Colon (tissue), 2 donors: ENCODE data around the gene PABPN1.

Experiments used
- FAIRE-seq: peaks from 2 replicates; lab custom pipeline; 2012; peaks lifted over from hg19 to GRCh38; lab: Jason Lieb, UNC
- donor health status: control.
- donor health status: control.

The PABPN1 gene

DNA sequence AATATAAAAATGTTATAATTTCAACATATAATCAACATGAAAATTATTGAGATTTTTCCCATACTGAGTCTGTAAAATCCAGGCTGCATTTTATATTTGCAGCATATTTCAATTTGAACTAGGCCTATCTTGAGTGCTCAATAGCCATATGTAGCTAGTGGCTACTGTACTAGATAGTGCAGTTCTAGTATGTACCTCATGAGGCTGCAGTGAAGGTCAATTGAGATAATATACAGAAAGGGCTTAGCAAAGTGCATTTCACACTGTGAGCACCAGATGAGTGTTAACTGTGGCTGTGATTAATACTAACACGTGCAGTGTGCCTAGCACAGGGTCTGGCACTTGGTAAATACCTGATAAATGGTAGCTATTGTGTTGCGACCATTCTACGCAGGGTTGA lies 36.8 kb downstream of the PABPN1 start:
- no peak for FAIRE-seq

GRCh38 chr14:23358553-23359166 lies 37.4 kb downstream of the PABPN1 start:
- no peak for FAIRE-seq

DNA sequence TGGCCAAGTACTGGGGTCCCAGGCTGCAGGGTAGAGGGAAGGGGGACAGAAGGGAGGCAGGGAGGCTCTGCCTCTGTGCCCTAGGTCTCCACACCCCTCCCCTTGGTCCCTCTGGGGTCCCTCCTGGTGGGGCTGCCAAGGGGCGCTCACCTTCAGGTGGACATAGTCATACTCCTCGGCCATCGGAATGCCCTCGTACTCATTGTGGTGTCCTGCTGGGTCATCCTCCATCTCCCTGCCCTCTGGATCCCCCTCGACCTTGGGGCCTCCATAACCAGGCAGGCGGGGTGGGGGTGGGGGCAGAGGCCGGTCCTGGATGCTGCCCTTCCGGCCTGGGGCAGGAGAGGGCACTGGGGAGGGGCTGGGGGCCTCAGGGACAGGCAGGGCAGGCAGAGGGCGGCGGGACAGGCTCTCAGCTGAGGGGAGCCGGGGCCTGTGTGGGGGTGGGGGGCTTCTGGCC lies 37.9 kb downstream of the PABPN1 start:
- no peak for FAIRE-seq

DNA sequence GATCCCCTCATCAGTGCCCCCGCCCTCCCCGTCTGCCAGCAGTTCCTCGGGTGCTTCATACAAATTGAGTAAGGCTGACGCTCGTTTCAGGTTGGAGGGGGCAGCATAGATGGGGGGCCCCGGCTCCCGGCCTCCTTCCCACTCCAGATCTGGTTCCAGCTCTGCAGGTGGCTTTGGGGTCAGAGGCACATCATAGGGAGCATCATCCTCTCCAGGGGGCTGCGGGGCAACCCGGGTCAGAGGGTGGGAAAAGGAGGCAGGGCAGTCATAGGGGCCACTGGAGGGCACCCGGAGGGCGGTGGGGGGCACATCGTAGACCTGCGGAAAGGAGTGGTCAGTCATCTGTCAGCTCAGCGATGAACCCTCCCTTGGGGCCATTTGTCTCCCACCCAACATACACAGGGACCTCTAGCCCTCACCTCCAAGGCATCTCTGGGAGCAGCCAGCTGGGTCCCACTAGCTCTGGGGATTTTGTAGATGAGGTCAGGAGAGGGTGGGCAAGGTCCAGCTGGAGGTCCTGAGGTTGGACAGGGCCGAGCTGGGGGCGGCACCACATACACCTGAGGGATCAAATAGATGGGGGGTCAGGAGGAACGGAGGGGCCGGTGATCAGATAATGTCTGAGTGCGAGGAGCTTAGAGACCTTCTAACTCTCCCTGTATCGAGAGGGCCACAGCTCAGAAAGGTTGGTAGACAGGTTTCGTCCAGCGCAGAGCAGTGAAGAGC lies 38.6 kb downstream of the PABPN1 start:
- FAIRE-seq: no peak

DNA sequence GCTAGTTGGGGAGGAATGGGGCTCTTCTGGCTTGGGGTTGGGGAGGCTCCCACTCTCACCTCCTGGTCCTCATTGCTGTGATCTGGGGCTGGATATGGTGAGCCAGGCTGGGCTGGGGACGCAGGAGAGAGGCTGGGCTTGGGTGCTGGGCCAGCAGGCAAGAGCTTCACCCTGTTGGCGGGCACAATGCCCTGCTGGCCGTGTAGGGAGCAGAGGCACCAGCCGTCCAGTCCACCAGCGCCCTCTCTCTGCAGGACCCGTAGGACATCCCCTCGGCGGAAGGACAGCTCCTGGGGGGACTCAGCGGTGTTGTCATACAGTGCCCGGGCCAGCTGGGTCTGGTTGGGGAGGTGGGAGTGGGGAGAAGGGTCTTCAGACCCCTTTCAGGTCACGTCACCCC lies 39.2 kb downstream of the PABPN1 start:
- no peak for FAIRE-seq

GRCh38 chr14:23361320-23361719 lies 40.1 kb downstream of the PABPN1 start:
- no peak for FAIRE-seq

DNA sequence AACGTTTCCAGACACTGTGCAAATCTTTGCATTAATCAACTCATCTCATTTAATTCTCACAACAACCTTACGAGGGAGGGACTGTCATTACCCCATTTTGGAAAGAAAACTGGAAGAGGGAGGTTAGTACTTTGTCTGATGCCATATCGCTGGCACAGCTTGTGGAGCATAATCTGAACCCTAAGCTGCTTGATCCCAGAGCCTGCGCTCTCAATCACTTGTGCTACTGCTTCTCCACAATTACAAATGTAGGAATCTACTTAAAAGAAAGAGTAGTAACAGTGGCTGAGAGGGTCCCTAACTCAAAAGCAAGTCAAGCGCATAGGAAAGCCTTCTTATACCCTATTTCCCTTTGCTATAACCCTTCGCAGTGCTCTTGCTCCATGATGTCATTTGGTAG lies 40.5 kb downstream of the PABPN1 start:
- no peak for FAIRE-seq

DNA sequence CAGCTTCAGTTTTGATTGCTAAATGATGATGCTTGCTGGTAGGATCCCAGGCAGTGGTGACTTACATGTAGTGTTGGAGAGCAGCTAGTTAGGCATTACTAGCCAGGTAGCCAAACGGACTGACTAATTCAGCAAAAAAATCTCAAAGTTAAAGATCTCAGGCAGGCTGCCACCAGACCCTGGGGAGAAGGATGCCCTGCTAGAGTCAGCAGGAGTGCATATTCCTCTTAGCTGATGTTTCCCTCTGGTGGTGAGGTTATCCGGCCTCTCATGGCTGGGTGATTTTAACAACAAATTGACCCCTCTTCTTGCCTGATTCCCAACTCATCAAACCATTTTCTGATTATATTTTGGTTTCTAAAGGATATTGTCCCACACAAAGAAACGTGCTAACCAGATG lies 40.9 kb downstream of the PABPN1 start:
- no peak for FAIRE-seq

GRCh38 chr14:23364164-23365035 lies 43.1 kb downstream of the PABPN1 start:
- FAIRE-seq: no peak

DNA sequence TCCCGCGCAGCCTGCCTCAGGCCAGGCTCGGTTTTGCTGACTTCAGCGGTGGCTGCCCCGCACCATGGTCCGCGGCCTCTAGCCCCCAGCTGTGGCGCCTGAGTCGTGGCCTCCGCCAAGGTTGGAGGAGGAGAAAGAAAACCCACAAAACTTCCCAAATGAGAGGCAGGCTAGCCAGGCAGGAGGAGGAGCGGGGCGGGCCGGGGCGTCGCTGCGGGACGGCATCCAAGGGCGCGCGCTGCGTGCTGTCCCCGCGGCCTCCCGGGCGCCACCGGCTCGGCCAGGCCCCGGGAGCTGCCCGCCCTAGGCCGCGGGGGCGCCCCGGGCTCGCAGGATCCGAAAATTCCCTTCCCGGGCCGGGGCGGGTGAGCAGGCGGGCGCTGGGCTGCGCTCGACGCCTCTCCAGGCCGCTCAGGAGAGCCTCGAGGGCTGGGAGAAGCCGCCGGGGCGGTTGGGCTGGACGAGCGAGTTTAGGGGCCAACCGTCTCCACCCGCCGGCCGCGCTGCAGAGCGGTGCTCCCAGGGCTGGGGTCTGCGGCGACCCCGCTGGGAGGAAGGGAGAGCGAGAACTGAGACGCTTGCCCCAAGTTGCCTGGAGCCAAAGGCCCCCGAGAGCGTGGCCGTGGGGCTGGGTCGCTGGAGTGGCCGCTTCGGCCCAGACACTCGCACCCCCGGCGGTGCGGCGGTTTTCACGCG lies 43.9 kb downstream of the PABPN1 start, which contains the start of gene EFS:
Gene EFS, minus strand, starts transcription at position 137 of the 696 bp plus-strand sequence. CDS start 147 bp downstream, outside the sequence.
- FAIRE-seq: no peak

DNA sequence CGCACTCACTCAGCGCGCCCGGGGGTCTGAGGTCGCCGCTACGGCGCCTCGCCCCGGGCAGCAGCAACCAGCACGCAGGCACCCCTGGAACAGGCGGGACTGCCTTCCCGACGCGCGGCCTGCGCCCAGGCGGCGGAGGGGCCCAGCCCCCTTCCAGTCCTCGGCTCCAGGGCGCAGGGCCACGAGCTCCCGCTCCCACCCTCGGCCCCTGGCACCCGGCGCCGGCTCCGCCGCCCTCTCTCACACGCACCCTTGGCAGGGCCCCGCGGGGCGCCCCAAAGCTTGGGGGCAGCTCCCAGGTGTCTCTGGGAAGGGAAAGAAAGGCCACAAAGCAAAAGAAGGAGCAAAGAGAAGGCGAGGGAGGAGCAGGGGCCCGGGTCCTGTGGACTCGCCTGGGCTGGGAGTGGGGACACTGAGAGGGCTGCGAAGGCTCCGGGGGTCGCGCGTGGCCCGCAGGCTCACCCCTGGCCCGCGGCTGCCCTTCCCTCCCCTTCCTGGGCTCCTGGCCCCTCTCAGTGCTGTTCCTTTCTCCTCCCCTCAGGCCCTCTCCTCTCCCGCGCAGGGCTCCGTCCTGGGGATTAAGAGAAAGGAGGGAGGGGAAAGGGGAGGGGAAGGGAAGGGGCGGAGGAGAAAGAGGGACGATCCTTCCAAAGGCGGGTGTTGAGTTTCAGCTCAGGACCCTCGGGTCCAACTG lies 44.6 kb downstream of the PABPN1 start:
- FAIRE-seq: no peak

GRCh38 chr14:23366426-23366921 lies 45.2 kb downstream of the PABPN1 start:
- no peak for FAIRE-seq

- FAIRE-seq: no peak
Measured at GRCh38 chr14:23370221-23370620, 49.0 kb downstream of the PABPN1 start.

DNA sequence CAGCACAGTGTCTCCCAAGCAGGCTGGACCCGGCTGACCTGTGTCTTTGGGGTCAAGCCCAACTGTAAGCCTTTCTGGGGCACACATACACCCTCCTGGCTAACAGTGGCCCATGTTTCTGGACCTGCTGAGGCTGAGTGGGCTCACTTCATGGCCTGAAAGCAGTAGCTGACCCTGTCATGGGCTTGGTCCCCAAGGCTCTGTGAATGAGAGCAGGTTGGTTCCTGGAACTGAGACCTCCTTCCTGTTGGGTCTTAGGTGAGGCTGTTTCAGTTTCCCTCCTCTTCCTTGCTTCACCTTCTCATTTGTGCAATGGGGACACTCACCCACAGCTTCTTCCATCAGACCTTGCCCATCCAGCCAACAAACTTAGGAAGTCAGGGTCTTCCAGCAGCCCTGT lies 50.6 kb downstream of the PABPN1 start:
- FAIRE-seq: no peak

DNA sequence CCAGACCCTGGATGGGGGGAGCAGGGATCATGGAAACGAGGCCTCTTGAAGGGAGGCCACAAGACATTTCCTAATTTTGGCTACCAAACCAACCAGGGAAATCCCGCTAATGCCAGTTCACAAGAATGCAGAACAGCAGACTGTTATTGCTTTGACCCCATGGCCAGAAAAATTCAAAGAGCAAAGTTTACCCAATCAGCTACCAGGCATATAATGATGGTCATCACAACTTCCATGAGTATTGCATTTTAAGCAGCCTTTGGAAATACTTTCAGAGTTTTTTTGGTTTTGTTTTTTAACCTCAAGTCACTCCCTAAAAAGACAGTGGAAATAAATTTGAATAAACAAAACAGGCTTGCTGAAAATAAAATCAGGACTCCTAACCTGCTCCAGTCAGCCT lies 51.3 kb downstream of the PABPN1 start, which contains the start of gene IL25:
Gene IL25, plus strand, starts transcription at position 301 of the 400 bp plus-strand sequence.
- no peak for FAIRE-seq

DNA sequence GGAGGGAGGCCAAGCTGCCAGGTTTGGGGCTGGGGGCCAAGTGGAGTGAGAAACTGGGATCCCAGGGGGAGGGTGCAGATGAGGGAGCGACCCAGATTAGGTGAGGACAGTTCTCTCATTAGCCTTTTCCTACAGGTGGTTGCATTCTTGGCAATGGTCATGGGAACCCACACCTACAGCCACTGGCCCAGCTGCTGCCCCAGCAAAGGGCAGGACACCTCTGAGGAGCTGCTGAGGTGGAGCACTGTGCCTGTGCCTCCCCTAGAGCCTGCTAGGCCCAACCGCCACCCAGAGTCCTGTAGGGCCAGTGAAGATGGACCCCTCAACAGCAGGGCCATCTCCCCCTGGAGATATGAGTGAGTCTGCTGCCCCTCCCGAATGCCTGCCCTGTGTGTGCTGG lies 51.8 kb downstream of the PABPN1 start:
- FAIRE-seq: no peak
